DND-41 (cell line): Measurements from ENCODE around the gene PHRF1.

Experiments used
- ATAC-seq: fragments of 200-7000 bp; cut with Tn5 transposase; 3 replicates; pipeline ENCODE4 v1.9.1; 2021; ENCODE audit warnings: low read depth; ENCODE audit not compliant: insufficient read depth
- DNase-seq: peaks from one replicate; pipeline ENCODE4 v3.0.0-alpha.2; 2020
- H2AFZ ChIP-seq: 2 replicates; pipeline ENCODE4 v1.6.0; 2012; ENCODE audit warnings: low read depth, low read length
- H3K27ac ChIP-seq: 2 replicates; pipeline ENCODE4 v1.5.1; 2012; ENCODE audit warnings: low read length, inconsistent platforms
- H3K27me3 ChIP-seq: fragments of 200-600 bp; sonication (generic); 2 replicates; pipeline ENCODE4 v1.6.0; 2012; ENCODE audit warnings: low read length, mild to moderate bottlenecking, inconsistent platforms; ENCODE audit not compliant: insufficient read depth, poor library complexity
- H3K36me3 ChIP-seq: 2 replicates; pipeline ENCODE4 v1.5.1; 2012; ENCODE audit warnings: low read length, inconsistent platforms; ENCODE audit not compliant: insufficient read depth
- H3K4me1 ChIP-seq: 2 replicates; pipeline ENCODE4 v1.5.1; 2012; ENCODE audit warnings: mild to moderate bottlenecking, low read length; ENCODE audit not compliant: insufficient read depth
- H3K4me2 ChIP-seq: 2 replicates; pipeline ENCODE4 v1.6.0; 2012; ENCODE audit warnings: mild to moderate bottlenecking, moderate library complexity, low read length, inconsistent platforms; ENCODE audit not compliant: insufficient read depth
- H3K4me3 ChIP-seq, 2 experiments: fragments of 200-600 bp in 1 of 2; shearing (Covaris generic) in 1 of 2; 2 replicates each; pipeline ENCODE4 v1.5.1; 2012 to 2016; ENCODE audit warnings: inconsistent platforms in 2 of 2, low read length in 2 of 2, mild to moderate bottlenecking in 2 of 2, low read depth in 1 of 2, moderate library complexity in 1 of 2
- H3K79me2 ChIP-seq: 2 replicates; pipeline ENCODE4 v1.6.0; 2012; ENCODE audit warnings: low read length, inconsistent platforms; ENCODE audit not compliant: insufficient read depth
- H3K9ac ChIP-seq: 2 replicates; pipeline ENCODE4 v1.6.0; 2012; ENCODE audit warnings: low read depth, mild to moderate bottlenecking, inconsistent platforms, low read length, moderate library complexity
- H3K9me3 ChIP-seq: 2 replicates; pipeline ENCODE4 v1.5.1; 2012; ENCODE audit warnings: low read length, moderate library complexity, mild to moderate bottlenecking, inconsistent platforms; ENCODE audit not compliant: insufficient read depth, severe bottlenecking
- H4K20me1 ChIP-seq: 2 replicates; pipeline ENCODE4 v1.6.0; 2012; ENCODE audit warnings: low read length; ENCODE audit not compliant: insufficient read depth
- EZH2 ChIP-seq: IDR thresholded peaks from 3 replicates; pipeline ENCODE4 v1.6.1; 2012; ENCODE audit warnings: borderline replicate concordance, low read depth, mild to moderate bottlenecking, moderate library complexity, low read length, inconsistent platforms; ENCODE audit not compliant: severe bottlenecking
- TF ChIP-seq, protein P1 (sequence below): IDR thresholded peaks from 2 replicates; pipeline ENCODE4 v1.5.1; 2012; ENCODE audit warnings: borderline replicate concordance, low read length, moderate library complexity, mild to moderate bottlenecking; ENCODE audit not compliant: poor library complexity, severe bottlenecking; ENCODE audit errors: extremely low read depth

PHRF1 gene

GRCh38 chr11:607971-608659, 31.8 kb downstream of the PHRF1 start:
- TF ChIP-seq, protein P1, sequence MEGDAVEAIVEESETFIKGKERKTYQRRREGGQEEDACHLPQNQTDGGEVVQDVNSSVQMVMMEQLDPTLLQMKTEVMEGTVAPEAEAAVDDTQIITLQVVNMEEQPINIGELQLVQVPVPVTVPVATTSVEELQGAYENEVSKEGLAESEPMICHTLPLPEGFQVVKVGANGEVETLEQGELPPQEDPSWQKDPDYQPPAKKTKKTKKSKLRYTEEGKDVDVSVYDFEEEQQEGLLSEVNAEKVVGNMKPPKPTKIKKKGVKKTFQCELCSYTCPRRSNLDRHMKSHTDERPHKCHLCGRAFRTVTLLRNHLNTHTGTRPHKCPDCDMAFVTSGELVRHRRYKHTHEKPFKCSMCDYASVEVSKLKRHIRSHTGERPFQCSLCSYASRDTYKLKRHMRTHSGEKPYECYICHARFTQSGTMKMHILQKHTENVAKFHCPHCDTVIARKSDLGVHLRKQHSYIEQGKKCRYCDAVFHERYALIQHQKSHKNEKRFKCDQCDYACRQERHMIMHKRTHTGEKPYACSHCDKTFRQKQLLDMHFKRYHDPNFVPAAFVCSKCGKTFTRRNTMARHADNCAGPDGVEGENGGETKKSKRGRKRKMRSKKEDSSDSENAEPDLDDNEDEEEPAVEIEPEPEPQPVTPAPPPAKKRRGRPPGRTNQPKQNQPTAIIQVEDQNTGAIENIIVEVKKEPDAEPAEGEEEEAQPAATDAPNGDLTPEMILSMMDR = no peak
- no peak for TF ChIP-seq EZH2
- H3K4me1 ChIP-seq = 0 out of 2 replicates have a peak, but pooled peaks cover 3% of the 10 kb centered on the region
- peaks cover 6% of the 10 kb centered on the region for H3K79me2 ChIP-seq
- ATAC-seq = no peak
- peaks cover 100% of the 10 kb centered on the region for H3K36me3 ChIP-seq
- H3K4me3 ChIP-seq = no peak overlapping the region
- H3K27me3 ChIP-seq = no peaks in the 10 kb centered on the region
- no peaks in the 10 kb centered on the region for H3K9me3 ChIP-seq
- DNase-seq = no peak
- no peak overlapping the region for H3K27ac ChIP-seq
- H2AFZ ChIP-seq = no peak overlapping the region
- no peak overlapping the region for H3K9ac ChIP-seq
- no peak overlapping the region for H3K4me2 ChIP-seq
- H4K20me1 ChIP-seq = peaks cover 69% of the 10 kb centered on the region

DNA sequence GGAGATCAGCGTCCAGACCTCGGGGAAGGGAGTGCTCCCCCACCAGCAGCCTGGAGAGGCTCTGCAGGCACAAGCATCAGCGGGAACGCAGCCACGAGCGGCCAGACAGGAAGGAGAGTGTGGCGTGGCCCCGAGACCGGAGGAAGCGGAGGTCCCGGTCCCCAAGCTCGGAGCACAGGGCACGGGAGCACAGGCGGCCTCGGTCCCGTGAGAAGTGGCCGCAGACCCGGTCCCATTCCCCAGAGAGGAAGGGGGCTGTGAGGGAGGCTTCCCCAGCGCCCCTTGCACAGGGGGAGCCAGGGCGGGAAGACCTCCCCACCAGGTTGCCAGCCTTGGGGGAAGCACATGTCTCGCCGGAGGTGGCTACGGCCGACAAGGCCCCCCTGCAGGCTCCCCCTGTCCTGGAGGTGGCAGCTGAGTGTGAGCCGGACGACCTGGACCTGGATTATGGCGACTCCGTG, 32.6 kb downstream of the PHRF1 start:
- H4K20me1 ChIP-seq = peaks cover 71% of the 10 kb centered on the region
- peaks cover 6% of the 10 kb centered on the region for H3K79me2 ChIP-seq
- H3K9ac ChIP-seq = no peak overlapping the region
- no peaks in the 10 kb centered on the region for H3K9me3 ChIP-seq
- H3K36me3 ChIP-seq = peaks cover 96% of the 10 kb centered on the region
- ATAC-seq (no peak), DNase-seq (no peak)
- H3K4me3 ChIP-seq = no peak overlapping the region
- TF ChIP-seq, protein P1 = no peak
- TF ChIP-seq EZH2 = no peak
- H3K27me3 ChIP-seq = no peaks in the 10 kb centered on the region
- H3K4me2 ChIP-seq = no peak overlapping the region
- peaks cover 8% of the 10 kb centered on the region for H3K4me1 ChIP-seq
- no peak overlapping the region for H3K27ac ChIP-seq
- no peak overlapping the region for H2AFZ ChIP-seq

DNA sequence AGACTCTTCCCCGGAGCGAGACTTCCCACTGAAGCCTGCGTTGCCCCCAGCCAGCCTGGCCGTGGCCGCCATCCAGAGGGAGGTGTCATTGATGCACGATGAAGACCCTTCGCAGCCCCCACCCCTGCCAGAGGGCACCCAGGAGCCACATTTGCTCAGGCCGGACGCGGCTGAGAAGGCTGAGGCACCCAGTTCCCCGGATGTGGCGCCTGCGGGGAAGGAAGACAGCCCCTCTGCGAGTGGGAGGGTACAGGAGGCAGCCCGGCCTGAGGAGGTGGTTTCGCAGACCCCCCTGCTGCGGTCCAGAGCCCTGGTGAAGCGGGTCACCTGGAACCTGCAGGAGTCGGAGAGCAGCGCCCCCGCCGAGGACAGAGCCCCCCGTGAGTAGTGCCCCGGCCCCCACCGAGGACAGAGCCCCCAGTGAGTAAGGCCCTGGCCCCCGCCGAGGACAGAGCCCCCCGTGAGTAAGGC, 33.1 kb downstream of the PHRF1 start:
- Histone ChIP-seq H3K79me2 (peaks cover 3% of the 10 kb centered on the region; the same call in 1 of the 2 replicates), H3K9me3 (no peaks in the 10 kb centered on the region), H3K36me3 (peaks cover 95% of the 10 kb centered on the region), H3K9ac (no peak overlapping the region), H3K4me3 (no peak overlapping the region), H3K27ac (no peak overlapping the region), H4K20me1 (peaks cover 74% of the 10 kb centered on the region), H3K4me1 (peaks cover 14% of the 10 kb centered on the region), H3K4me2 (no peak overlapping the region), H3K27me3 (no peaks in the 10 kb centered on the region), H2AFZ (no peak overlapping the region)
- DNase-seq = no peak
- no peak for ATAC-seq
- TF ChIP-seq, protein P1 = no peak
- TF ChIP-seq EZH2 = no peak
